HG03064 (cell line): ENCODE measurements around the gene SLC35C1.
A peak's percentile ranks its signal among the peaks of the same experiment; 100 is the strongest.
"Not testable (repeated sequence)": the region's sequence is repeated elsewhere in the genome, so short reads cannot be mapped to it uniquely, and the experiment has no call there.

Source experiments
- ATAC-seq: cut with Tn5 transposase; IDR thresholded peaks from one replicate; pipeline ENCODE4 v1.9.1; 2021; ENCODE audit warnings: low read depth; ENCODE audit not compliant: unreplicated experiment

The SLC35C1 gene

DNA sequence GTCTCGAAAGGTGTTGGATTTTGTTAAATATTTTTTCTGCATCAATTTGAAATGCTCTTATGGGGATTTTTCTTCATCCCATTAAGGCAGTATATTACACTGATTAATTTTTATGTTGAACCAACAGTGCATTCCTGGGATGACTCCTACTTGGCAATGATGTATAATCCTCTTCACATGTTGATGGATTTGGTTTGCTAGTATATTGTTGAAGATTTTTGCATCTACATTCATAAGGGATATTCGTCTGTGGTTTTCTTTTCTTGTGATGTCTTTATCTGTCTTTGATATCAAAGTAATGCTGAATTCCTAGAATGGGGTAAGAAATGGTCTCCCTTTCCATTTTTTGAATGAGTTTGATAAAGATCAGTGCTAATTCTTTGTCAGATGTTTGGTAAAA, 18.7 kb upstream of the SLC35C1 start:
- ATAC-seq, result no peak

DNA sequence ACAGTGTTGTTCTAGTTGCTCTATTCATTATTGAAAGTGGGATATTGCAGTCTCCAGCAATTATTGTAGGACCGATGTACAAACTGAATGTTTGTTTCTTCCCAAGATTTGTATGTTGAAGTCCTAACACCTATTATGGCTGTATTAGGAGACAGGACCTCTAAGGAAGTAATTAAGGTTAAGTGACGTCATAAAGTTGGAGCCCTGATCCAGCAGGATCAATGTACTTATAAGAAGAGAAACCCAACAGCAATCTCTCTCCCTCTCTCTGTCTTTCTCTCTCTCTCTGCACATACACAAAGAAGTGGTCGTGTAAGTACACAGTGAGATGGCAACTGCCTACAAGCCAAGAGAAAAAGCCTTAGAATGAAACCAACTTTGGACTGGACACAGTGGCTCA, 16.1 kb upstream of the SLC35C1 start:
- no peak for ATAC-seq

DNA sequence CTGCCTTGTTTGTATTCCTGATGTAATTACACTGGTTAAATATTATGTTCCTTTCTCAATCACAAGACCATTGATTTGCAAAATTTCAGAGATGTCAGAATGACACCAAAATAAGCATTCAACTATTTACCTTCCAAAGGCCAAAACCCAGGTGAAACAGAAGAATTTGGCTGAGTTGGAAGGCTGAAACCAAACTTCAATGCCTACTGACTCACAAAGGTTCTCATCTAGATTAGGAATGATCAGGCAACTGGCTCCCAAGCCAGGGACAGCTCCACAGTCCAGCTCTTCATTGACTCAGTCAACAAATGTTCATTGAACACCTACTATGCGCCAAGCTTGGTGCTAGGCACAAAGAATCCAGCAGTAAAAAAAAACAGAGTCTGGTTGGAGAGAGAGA, 13.4 kb upstream of the SLC35C1 start:
- no peak for ATAC-seq

DNA sequence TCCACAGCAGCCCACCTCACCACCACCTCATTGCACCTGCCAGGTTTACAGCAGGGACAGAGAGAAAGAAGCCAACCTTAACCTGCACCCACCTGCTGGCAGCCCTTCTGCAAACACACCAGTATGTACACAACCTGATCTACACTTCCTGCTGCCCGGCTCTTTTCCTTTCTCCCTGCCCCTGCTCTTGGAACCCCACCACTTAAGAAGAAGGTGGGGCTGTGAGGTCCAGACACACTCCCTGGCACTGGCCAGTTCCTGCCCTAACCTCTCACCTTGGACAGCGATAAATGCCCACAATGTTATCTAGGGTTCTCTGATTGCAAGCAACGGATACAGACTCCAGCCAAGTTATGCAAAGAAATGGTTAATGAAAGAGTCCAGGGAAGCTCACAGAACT, 10.8 kb upstream of the SLC35C1 start:
- no peak for ATAC-seq

DNA sequence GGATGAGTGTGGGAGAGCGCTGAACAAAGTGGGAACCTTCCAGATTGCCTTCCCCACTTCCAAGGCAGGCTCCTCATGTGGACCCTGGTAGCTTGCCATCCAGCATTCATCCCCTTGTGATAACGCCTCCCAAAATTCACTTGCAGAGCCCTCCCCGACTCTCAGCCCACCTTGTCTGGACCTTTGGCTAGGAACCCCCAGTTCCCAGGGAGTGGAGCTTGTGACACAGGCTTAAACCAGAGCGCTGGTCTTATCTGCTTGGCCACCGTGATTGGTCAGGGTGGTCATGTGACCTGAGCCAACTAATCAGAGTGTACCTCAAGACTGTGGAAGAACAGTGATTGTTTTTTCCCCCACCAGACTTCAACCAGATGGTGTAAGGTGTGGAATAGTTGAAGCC, 9.6 kb upstream of the SLC35C1 start:
- no peak for ATAC-seq

DNA sequence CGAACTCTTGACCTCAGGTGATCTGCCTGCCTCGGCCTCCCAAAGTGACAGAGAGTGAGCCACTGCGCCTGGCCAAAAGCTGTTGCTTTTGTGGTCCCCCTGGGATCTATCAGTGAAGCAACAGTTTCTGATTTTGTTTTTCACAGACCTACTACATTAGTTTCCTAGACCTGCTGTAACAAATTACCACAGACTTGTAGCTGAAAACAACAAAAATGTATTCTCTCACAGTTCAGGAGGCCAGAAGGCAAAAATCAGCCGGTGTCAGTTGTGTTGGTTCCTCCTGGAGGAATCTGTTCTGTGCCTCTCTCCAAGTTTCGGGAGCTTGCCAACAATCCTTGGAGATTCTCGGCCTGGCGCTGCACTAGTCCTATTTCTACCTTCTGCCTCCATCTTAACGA, 8.5 kb upstream of the SLC35C1 start:
- no peak for ATAC-seq

DNA sequence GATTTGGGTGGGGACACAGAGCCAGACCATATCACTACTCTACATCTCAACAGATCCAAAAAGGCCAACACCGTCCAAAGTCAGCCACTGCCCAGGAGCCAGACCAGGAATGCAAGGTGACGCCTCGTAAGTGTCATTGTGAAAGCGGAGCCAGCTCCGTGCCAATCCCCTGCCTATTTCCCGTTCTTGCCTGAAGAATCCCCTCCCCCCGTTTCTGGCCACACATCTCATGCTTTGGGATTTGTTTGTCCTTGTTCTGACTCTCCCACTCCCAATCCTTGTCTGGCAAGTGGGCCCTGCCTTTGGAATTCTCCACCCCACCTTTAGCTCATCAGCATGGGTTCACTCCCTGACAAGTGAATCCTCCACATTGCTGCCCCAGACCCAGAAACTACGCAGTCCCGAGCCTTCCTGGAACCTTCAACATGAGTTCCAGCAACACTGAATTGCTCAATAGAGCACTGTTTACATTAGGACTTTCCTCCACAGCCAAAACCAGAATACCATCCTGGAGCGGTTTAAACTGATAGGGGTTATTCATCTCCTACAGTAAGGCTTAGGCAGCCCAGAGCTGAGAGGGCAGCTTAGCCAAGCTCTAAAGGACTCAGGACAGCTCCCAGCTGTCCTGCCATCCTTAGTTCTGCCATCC, 6.0 kb upstream of the SLC35C1 start:
- no peak for ATAC-seq

DNA sequence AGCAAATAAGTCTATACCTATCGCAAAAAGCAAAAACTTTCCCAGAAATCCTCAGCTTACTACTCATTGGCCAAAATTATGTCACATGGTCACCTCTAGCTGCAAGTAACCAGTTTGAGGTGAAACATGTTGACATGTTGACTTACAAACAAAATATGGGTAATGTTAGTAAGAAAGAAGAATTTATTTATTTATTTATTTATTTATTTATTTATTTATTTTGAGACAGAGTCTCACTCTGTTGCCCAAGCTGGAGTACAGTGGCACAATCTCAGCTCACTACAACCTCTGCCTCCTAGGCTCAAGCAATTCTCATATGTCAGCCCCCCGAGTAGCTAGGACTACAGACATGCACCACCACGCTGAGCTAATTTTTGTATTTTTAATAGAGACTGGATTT, 5.4 kb upstream of the SLC35C1 start:
- no peak for ATAC-seq

DNA sequence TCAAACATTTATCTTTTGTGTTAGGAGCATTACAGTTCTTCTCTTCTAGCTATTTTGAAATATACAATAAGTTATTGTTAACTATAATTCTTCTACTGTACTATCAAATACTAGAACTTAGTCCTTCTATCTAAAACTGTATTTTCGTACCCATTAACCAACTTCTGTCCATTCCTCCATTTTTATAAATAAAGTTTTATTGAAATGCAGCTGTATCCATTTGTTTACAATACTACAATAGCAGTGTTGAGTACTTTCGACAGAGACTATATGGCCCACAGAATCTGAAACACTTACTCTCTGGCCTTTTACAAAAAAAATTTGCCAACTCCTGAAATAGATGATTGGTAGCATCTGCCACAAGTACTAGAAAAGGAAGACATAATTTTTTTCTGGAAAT, 4.7 kb upstream of the SLC35C1 start:
- no peak for ATAC-seq

DNA sequence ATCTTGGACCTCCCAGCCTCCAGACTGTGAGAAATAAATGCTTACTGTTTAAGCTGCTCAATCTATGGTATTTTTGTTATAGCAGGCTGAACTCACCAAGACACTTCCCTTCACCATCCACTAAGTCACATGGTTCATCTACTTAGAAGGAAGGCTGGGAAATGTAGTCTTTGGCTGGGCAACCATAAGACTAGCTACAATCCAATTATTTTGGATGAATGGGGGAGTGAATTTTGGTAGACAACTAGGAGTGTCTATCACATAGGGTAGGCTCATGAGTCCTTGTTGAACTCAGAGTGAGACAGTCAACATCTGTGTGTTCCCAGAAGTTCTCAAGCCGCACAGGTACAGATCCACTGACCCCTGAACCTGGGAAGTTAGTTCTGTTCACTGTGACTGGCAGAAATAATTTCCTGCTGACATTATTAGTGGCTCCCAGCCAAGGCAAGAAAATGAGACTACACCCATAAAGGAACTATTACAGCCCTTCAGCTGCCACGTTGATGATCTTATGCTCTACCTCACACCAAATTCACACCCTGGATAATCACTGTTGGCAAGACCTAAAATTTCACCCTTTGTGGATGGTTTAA, 3.1 kb upstream of the SLC35C1 start:
- no peak for ATAC-seq

DNA sequence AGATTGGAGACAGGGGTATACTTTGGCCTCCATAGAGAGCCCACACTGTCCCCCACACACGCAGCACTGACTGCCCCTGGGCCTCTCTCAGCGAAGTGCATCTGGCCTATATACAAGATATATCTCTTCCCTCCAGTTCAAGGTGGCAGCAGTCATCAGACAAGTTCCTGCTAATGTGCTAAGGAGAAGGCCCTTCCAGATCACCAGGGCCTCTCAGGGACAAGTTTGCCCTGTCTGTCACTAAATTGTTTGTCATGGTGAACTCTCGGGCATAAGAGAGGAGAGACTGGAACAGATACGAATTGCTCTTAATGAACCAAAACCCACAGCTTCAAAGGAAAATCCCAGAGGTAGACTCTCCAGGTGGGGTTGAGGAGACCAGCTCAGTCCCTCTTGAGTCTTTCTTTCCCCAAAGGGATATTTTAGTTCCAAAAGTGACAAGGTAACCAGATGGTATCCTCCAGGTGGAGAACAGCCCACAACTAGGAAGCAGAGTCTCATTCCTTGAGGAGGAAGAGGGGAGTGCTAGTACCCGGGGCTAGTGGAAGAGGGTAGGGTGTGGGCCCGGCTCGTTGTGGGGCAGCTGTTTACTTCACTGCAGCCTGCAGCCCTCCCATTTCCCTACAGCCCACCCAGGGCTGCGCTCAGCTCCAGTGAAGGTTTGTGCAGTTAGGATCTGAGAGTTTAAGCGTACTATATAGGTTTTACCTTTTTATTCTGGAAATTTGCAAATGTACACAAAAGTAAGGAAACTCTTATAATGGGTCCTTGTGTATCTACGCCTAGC, 2.2 kb upstream of the SLC35C1 start:
- no peak for ATAC-seq

DNA sequence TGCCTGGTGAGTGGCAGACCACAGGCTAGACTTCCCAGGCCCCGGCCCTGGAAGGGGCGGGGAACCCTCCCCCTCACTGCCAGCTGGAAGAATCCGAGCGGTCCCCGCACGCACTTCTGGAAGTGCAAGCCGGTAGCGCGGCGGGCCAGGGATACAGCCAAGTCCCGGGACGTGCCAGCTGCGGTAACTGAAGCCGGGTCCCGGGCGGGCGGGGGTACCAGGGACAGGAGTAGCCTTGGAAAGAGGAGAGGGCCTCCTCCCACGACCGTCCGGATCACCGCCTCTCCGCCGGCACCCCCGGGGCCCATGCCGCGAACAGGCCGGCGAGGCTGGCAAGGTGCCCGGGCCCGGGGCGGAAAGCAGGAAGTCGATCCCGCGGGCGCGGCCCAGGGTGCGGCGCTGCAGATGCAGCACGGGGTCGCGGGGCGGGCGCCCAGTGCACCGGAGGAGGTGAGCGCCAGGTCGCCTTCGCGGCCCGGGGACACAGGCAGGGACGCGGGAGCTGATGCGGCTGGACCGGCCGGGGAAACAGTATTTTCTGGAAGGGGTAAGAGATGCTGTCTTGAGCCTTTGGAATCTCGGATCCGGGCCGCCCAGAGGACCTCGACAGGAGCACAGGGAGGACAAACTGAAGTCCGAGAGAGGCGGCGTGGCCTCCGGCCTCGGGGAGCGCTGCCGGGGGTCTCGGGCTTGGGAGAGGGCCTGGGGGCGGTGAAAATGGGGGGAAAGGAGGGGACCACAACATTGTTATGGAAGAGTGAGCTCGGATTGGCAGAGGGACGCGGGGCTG, 783 bp upstream of the SLC35C1 start:
- no peak for ATAC-seq

DNA sequence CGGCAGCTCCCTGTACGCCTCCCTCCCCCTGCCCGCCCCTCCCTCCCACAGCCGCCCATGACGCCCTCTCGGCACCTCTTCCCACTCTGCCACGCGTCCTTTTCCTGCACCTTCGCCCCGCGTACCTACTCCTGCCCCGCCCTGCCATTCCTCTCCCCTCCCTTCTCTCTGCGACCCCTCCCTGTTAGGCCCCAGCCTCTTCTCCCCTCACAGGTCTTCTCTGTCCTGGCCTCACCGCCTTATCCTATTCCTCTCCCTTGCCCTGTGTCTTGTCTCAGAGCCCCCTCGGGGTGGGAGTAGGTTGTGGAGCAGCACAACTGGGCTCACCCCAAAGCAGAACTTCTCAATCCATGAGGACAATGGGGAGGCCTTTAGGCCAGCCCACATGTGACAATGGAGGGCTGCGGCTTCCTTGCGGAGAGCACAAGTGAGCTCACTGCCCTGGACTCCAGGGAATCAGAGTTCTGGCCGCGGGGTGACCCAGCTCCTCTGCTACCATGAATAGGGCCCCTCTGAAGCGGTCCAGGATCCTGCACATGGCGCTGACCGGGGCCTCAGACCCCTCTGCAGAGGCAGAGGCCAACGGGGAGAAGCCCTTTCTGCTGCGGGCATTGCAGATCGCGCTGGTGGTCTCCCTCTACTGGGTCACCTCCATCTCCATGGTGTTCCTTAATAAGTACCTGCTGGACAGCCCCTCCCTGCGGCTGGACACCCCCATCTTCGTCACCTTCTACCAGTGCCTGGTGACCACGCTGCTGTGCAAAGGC, 539 bp downstream of the SLC35C1 start:
- peak; percentile 21 for ATAC-seq

DNA sequence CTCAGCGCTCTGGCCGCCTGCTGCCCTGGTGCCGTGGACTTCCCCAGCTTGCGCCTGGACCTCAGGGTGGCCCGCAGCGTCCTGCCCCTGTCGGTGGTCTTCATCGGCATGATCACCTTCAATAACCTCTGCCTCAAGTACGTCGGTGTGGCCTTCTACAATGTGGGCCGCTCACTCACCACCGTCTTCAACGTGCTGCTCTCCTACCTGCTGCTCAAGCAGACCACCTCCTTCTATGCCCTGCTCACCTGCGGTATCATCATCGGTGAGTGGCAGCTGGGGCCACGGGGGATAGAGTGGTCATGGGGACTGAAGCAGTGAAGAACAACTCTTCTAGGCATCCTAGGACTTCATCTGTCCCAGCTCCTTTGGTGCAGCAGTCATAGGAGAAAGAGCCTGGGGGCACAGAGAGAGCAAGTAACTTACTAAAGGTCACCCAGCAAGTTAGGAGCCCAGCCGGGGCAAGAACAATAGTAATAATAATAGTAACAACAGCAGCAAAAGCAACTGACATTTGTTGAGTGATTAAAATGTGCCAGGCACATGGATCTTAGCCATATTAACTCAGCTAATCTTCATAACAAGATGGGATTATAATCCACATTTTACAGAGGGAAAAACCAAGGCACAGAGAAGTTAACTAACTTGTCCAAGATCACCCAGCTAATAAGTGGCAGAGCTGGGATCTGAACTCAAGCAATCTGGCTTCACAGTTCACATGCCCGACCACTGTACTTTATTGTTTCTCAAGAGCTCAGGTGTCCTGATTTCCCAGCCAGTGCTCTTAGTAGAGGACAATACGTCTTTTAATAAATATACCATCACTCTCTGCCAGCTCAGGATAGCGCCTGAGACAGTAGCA, 1.4 kb downstream of the SLC35C1 start:
- ATAC-seq, result no peak

DNA sequence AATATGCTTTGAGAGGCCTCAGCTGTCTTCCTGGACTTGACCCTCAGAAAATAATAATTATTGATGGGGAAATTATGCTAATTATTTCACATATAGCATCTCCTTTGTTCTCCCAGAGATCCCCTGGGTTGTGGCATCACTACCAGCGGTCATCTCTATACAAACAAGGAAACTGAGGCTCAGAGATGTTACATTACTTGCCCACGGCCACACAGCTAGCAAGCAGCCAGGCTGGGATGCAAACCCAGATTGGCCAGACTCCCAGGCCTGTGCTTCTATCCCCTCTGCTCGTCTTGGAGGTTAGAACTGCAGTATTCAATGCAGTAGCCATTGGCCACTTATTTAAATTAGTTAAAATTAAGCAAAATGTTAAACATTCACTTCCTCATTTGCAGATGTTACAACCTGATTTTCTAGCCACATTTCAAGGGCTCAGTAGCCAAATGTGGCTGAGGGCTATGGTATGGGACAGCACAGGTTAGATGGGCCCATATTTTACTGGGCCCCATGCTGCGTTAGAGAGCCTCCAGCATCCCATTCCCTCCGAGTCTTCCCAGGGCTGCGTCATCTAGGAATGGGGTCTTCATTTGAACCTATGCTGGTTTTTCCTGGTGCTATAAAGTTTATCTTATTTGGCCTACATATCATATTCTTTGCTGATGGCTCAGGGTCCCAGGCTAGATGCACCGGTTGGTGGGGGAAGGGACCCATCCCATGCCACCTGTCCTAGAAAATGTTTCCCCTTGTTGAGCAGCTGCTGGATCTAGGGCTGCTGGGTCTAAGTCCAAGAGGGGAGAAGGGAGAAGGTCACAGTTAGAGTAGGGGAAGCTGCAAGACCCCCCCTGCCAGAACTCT, 2.2 kb downstream of the SLC35C1 start:
- ATAC-seq, result no peak

DNA sequence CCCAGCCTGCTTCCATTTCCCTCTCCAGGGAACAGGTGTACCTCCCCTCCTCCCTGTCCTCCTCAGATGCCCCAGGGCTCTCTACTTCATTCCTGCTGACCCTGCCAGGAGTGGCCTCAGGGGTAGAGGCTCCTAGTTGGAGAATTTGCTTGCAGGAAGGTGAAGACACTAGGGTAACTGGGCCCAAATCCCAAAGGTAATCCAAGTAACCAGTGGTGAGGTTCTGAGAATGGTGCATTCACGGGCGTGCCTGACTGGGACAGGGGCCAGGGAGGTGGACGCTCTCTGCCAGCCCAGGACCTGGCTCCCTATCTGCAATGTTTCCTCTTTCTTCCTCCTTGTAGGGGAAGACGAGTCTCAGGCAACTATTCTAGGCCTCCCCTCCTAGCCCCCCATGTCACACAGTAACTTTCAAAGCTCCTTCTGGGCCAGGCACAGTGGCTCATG, 2.9 kb downstream of the SLC35C1 start:
- no peak for ATAC-seq

DNA sequence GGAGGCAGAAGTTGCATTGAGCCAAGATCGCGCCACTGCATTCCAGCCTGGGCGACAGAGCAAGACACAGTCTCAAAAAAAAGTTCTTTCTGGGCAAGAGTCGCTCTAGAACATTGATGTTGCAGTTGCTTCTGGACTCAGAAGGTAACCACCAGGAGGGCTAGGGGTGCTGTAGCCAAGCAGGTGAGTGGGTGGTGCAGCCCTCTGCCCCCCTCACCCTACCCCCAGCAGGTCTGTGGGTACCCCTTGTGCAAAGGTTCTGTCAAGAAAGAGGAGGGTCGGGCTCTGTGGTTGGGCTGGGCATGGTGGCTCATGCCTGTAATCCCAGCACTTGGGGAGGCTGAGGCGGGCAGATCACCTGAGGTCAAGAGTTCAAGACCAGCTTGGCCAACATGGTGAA, 3.5 kb downstream of the SLC35C1 start:
- ATAC-seq, result not testable (repeated sequence)
